ENCODE data around the gene ZNF232.
"Not testable (repeated sequence)": the region's sequence is repeated elsewhere in the genome, so short reads cannot be mapped to it uniquely, and the experiment has no call there.

- not testable (repeated sequence) for TF ChIP-seq CTCF (conservative IDR thresholded peaks at IDR 0.05 in 1 of 2, IDR thresholded peaks at IDR 0.05 in 1 of 2; ENCODE audit: low read depth in 1 of 2, low read length in 2 of 2); EZH2 (IDR thresholded peaks at IDR 0.05; ENCODE audit: low read length, missing control alignments)
Observed at GRCh38 chr17:5146122-5146521, 34.4 kb upstream of the ZNF232 start.
